ENCODE results near the gene TNFRSF4. TPM values are rescaled to one million over a fixed set of nuclear protein-coding genes. Genes with fewer than 3 reads are reported as not detected.

TNFRSF4 gene
- total and polyA plus RNA-seq, 2 donors (not counting 1 experiment from before 2014, with no cell fraction given) = 0.63 to 1.8 TPM

GRCh38 chr1:1200876-1201810 is 12.8 kb downstream of the TNFRSF4 start:
- H3K4me3 Mint-ChIP-seq = peak overlapping the region; percentile 60
- peak overlapping the region; percentile 61 for H3K9ac ChIP-seq (ENCODE audit: low read length)
- H3K9me3 Mint-ChIP-seq (ENCODE audit: insufficient read depth) = no peaks in the 10 kb centered on the region
- peaks cover 17 to 19% of the 10 kb centered on the region in 2 donors for H3K4me1 ChIP-seq (ENCODE audit: control insufficient read depth in 2 of 2, insufficient read depth in 2 of 2, low read length in 2 of 2)
- ChIA-PET CTCF (interaction anchor here (1.1 kb wide), 1 partner anchor 76 kb away, joined by 3 read pairs; no protein-coding TSS in a partner anchor), POLR2A (no interaction called here)
- DNase-seq = peak; percentile 94
- peak; percentile 84 for ATAC-seq (ENCODE audit: low read depth)
- peak overlapping the region; percentile 32 for H3K27ac Mint-ChIP-seq
- under 1% methylated on average over 100 of the region's 109 CpGs for WGBS (ENCODE audit: insufficient coverage)
- TF ChIP-seq EZH2 (IDR thresholded peaks at IDR 0.05; ENCODE audit: borderline replicate concordance, insufficient read depth, low read depth, low read length, poor library complexity, severe bottlenecking) = no peak
- no peak for TF ChIP-seq CTCF (IDR thresholded peaks at IDR 0.05)
- H2AFZ ChIP-seq (ENCODE audit: insufficient read depth, low read depth, low read length, poor library complexity, severe bottlenecking) = peak overlapping the region; percentile 23
- H3K27me3 ChIP-seq (replicated peaks in 1 of 4; ENCODE audit: control extremely low read depth in 1 of 4, control insufficient read depth in 3 of 4, insufficient read depth in 4 of 4, low read length in 3 of 4) = peaks cover 0 to 19% (median 8%) of the 10 kb centered on the region in 4 experiments
- peaks cover 12% of the 10 kb centered on the region for H3K4me1 Mint-ChIP-seq
- H4K20me1 ChIP-seq (ENCODE audit: control insufficient read depth, insufficient read depth, low read length, poor library complexity, severe bottlenecking) = no peaks in the 10 kb centered on the region
- no peak overlapping the region for H3K27ac ChIP-seq (ENCODE audit: low read length in 2 of 2)
- peak overlapping the region; percentile 89 for H3K4me2 ChIP-seq (replicated peaks; ENCODE audit: low read depth, low read length, poor library complexity, severe bottlenecking)
- H3K4me3 ChIP-seq (ENCODE audit: control extremely low read depth in 1 of 5, extremely low read depth in 1 of 5, insufficient read depth in 1 of 5, low read depth in 2 of 5, low read length in 4 of 5) = peak overlapping the region in 4 of 5 experiments; percentile 28 to 58 (median 52)
- intact Hi-C loops (cut with micrococcal nuclease) = loop anchor here (1.0 to 10.0 kb wide), 3 partner anchors 57 to 166 kb away; no protein-coding TSS in a partner anchor
- no peaks in the 10 kb centered on the region for H3K27me3 Mint-ChIP-seq
- no peaks in the 10 kb centered on the region for H3K79me2 ChIP-seq (ENCODE audit: control insufficient read depth, insufficient read depth, low read length)
- H3K36me3 ChIP-seq (replicated peaks in 1 of 2; ENCODE audit: control extremely low read depth in 1 of 2, control insufficient read depth in 1 of 2, extremely low read depth in 1 of 2, insufficient read depth in 2 of 2, low read length in 1 of 2) = no peaks in the 10 kb centered on the region
- H3K9me3 ChIP-seq (ENCODE audit: control extremely low read depth in 1 of 3, control insufficient read depth in 2 of 3, insufficient read depth in 1 of 3, low read length in 2 of 3) = peaks cover 0 to 10% (median 0%) of the 10 kb centered on the region in 3 donors
